ENCODE measurements around the gene SLFN12L.

Gene SLFN12L

DNA sequence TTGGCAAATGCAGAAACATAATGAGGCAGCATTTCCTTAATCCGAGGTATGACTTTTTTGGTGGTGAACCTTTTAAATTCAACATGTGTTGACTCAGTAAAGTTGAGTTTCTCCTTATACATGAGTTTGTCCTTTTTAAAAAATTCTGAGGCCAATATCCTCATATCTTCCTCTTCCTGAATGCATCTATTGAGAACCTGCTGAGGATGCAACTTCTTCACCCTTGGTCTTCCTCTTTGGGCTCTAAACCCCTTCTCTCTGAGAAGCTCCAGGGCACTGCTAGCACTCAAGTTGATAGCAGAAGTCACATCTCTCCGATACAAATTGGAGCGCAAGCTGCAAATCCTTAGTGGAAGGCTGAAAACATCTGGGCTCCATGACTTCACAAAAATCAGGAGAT, 19.9 kb upstream of the SLFN12L start:
- TF ChIP-seq, protein P1, sequence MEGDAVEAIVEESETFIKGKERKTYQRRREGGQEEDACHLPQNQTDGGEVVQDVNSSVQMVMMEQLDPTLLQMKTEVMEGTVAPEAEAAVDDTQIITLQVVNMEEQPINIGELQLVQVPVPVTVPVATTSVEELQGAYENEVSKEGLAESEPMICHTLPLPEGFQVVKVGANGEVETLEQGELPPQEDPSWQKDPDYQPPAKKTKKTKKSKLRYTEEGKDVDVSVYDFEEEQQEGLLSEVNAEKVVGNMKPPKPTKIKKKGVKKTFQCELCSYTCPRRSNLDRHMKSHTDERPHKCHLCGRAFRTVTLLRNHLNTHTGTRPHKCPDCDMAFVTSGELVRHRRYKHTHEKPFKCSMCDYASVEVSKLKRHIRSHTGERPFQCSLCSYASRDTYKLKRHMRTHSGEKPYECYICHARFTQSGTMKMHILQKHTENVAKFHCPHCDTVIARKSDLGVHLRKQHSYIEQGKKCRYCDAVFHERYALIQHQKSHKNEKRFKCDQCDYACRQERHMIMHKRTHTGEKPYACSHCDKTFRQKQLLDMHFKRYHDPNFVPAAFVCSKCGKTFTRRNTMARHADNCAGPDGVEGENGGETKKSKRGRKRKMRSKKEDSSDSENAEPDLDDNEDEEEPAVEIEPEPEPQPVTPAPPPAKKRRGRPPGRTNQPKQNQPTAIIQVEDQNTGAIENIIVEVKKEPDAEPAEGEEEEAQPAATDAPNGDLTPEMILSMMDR (conservative IDR thresholded peaks at IDR 0.05; ENCODE audit: low read length): no peak
- no peak overlapping the region for H3K4me3 ChIP-seq (ENCODE audit: low read length)

DNA sequence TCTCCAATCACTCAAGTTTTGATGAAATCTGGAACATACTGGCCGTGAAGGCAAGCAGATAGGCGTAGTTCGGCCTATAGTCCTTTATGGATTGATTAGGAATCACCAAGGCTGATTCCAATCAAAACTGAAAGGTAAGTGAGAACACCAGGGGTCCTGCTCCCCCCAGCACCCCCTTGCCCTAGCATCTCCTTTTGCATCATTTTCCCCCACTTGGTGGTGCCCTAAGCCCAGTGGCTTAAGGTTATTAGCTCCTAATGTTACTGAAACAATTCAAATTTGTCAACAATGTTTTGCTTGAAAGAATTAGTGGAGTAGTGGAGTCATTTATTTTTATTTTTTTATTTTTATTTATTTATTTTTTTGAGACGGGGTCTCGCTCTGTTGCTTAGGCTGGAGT, 18.2 kb upstream of the SLFN12L start:
- no peak for DNase-seq (ENCODE audit: low read depth)
- TF ChIP-seq, protein P1 (conservative IDR thresholded peaks at IDR 0.05; ENCODE audit: low read length): peak; percentile 28
- no peak overlapping the region for H3K4me3 ChIP-seq (ENCODE audit: low read length)

More for the DNA sequence above, 19.9 kb upstream of the SLFN12L start:
- DNase-seq (ENCODE audit: low read depth): no peak

DNA sequence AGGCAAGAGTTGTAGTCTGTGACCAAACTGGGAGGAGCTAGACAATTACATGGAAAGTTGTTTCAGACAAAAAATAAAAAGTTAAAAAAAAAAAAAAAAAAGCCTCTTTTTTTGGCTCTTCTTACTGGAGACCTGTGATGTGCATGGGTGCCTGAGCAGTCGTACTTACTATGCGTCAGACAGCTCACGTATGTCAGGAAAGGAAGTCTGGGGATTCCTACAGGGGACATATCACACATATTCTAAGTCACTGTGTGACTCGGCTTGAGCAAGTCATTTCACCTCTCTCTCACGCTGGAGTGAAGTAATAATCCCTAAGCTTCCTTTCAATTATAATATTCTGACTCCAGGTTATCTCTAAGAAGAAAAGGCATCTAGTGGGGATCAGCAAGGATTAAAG, 17.2 kb upstream of the SLFN12L start:
- TF ChIP-seq, protein P1 (conservative IDR thresholded peaks at IDR 0.05; ENCODE audit: low read length): no peak
- no peak for DNase-seq (ENCODE audit: low read depth)
- H3K4me3 ChIP-seq (ENCODE audit: low read length): no peak overlapping the region

DNA sequence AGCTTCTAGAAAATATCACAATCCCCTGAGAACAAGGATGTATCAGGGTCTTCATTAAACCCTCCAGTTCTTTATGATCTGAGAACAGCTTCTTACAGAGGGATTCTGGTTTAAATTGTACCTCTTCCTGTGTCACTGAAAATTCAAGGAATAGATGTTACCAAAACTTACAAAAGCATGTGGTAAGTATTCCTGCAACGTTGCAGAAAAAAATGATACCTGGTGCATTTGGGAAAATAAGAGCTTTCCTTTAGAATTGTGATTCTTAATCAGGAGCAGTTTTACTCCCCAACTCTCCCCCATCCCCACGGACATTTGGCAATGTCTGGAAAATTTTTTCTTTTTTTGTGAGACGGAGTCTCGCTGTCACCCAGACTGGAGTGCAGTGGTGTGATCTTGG, 15.8 kb upstream of the SLFN12L start:
- H3K4me3 ChIP-seq (ENCODE audit: low read length): no peak overlapping the region
- TF ChIP-seq, protein P1 (conservative IDR thresholded peaks at IDR 0.05; ENCODE audit: low read length): no peak
- no peak for DNase-seq (ENCODE audit: low read depth)

DNA sequence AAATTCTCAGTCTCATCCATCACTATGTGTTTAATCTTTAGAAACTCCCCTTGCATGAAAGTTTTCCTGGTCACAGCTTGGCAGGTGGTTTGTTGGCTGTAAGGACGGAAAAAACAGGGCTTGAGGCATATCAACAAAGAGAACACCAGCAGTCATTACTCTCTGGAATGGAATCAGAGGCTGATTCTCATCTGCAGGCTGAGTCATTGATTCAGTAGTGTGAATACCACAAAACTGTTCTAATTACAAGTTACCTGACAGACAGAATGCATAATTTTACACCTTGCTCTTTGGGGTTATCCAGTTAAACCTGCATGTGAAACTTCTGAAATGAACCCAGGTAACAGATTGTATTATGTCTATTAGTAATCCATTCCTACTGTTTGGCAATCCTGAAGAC, 11.5 kb upstream of the SLFN12L start:
- no peak overlapping the region for H3K4me3 ChIP-seq (ENCODE audit: low read length)
- no peak for DNase-seq (ENCODE audit: low read depth)
- TF ChIP-seq, protein P1 (conservative IDR thresholded peaks at IDR 0.05; ENCODE audit: low read length): no peak

DNA sequence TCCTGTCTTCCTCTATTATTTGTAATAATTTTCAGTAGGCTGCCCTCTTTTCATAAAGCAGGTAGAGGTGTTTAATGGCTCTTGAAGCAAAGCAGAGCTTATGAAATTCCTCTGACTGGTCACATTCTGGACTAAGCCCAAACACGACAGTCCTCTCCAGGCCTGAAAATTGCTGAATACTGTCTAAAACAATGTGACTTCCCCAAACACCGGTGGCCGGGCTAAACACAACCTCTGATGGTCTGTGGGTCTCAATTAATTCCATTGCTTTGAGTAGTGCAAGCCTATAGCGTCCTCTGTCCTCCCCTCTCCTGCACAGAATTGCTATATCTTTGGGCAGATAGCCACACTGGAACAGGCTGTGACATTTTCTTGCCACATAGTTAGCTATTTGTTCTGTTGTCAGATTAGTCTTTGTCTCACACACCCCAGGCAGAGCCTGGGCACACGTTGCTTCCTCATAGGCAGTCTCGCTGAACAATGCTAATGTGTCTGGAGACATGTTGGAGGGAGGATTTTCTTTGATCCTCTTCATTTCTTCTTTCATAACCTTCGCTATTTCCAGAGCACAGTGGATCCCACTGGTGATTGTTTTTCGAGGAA, 10.8 kb upstream of the SLFN12L start:
- no peak for DNase-seq (ENCODE audit: low read depth)
- H3K4me3 ChIP-seq (ENCODE audit: low read length): no peak overlapping the region
- TF ChIP-seq, protein P1 (conservative IDR thresholded peaks at IDR 0.05; ENCODE audit: low read length): no peak

DNA sequence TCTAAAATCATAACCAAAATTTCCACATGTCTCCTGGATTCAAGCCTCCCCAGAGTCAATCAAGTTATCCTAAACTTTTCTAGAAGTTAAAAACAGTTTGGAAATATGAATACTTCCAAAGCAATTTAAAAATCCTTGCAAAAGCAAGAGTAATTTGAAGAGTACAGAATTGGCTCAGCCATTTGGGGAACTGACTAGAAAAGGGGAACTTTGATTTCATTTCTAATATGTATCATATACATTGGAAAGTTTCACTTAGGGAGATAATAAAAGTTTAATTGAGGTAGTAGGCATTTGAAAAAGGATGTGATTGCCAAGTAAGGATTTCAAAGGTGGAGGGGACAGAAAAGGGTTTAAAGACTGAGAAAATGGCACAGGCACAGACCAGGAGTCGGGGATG, 9.0 kb upstream of the SLFN12L start:
- H3K4me3 ChIP-seq (ENCODE audit: low read length): no peak overlapping the region
- TF ChIP-seq, protein P1 (conservative IDR thresholded peaks at IDR 0.05; ENCODE audit: low read length): no peak
- DNase-seq (ENCODE audit: low read depth): no peak
